Measurements from ENCODE around the gene TSC22D4.

TSC22D4 gene

DNA sequence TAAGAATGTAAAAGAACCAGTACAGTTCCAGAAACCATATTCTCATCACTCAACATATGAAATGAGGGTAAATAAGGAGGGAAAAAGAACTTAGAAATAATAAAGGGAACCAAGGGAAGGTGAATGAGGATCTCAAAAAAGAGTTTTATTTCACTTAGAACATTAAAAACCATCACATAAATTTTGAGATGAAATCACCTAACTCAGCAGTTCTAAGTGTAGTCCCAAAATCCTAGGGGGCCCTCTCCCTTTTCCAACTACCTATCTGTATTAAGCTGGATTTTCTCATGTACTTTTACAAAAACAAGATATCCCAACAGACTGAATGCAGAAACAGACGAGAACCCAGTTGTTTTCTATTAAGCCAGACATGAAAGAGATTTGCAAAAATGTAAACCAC lies 53.7 kb downstream of the TSC22D4 start:
- Histone ChIP-seq H3K4me2 (ENCODE audit: low read length) (no peak overlapping the region), H2BK120ac (ENCODE audit: insufficient read depth, low read length, poor library complexity) (no peak overlapping the region), H3K79me1 (ENCODE audit: low read length) (peaks cover 19% of the 10 kb centered on the region), H3K27ac (ENCODE audit: low read depth, low read length) (no peak overlapping the region), H3K9ac (ENCODE audit: low read length) (no peak overlapping the region), H3K4me3 (ENCODE audit: low read depth, low read length) (no peak overlapping the region), H4K8ac (ENCODE audit: low read depth, low read length) (no peak overlapping the region), H3K4ac (ENCODE audit: low read depth, low read length) (no peak overlapping the region), H4K12ac (ENCODE audit: low read depth, low read length) (no peak overlapping the region), H3K27me3 (ENCODE audit: insufficient read depth, low read length) (no peaks in the 10 kb centered on the region), H2AFZ (ENCODE audit: insufficient read depth, low read length, poor library complexity) (no peak overlapping the region), H3K36me3 (ENCODE audit: control insufficient read depth in 1 of 2, insufficient read depth in 2 of 2, low read length in 2 of 2) (no peaks in the 10 kb centered on the region), H3K79me2 (ENCODE audit: control insufficient read depth, insufficient read depth, low read length, poor library complexity) (peaks cover 12% of the 10 kb centered on the region), H2BK5ac (ENCODE audit: low read depth, low read length, poor library complexity) (no peak overlapping the region), H3K18ac (ENCODE audit: low read length) (no peak overlapping the region), H3K9me3 (ENCODE audit: insufficient read depth, low read depth, low read length) (peaks cover 2% of the 10 kb centered on the region), H2BK12ac (ENCODE audit: low read length) (no peak overlapping the region), H2AK5ac (ENCODE audit: low read length) (no peak overlapping the region), H3K23ac (ENCODE audit: low read length) (no peak overlapping the region), H3K14ac (ENCODE audit: low read length) (no peak overlapping the region), H4K91ac (ENCODE audit: low read depth, low read length) (no peak overlapping the region), H3K4me1 (ENCODE audit: control insufficient read depth in 1 of 2, insufficient read depth in 2 of 2, low read length in 2 of 2) (peaks cover 2 to 4% of the 10 kb centered on the region in 2 experiments)
- WGBS (ENCODE audit: extremely low coverage, insufficient coverage, insufficient read length): no CpG with 5 or more reads among the region's 1 CpG
- DNase-seq: no peak

DNA sequence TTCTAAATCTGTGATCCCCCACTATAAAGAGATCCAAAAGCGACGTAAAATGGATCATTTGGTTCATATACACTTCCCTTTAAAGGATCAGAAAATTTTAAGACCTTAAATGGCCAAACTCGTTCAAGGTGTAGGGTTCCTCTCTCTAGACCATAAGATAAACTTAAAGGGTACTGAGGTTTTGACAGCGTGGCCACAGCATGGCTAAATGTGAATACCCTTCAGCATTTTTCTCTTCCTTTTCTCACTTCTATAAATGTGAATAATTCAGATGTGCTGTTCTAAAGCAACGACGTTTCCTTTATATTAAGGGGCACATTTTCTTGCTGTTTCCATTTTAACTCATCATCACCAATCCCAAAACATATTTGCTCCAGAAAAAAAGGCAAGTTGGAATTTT lies 55.7 kb downstream of the TSC22D4 start:
- Histone ChIP-seq H3K14ac (ENCODE audit: low read length) (no peak overlapping the region), H3K79me2 (ENCODE audit: control insufficient read depth, insufficient read depth, low read length, poor library complexity) (peaks cover under 1% of the 10 kb centered on the region), H3K27ac (ENCODE audit: low read depth, low read length) (no peak overlapping the region), H3K4me1 (ENCODE audit: control insufficient read depth in 1 of 2, insufficient read depth in 2 of 2, low read length in 2 of 2) (peaks cover 2 to 6% of the 10 kb centered on the region in 2 experiments), H3K9me3 (ENCODE audit: insufficient read depth, low read depth, low read length) (peaks cover 2% of the 10 kb centered on the region), H3K79me1 (ENCODE audit: low read length) (peaks cover 4% of the 10 kb centered on the region), H3K4ac (ENCODE audit: low read depth, low read length) (no peak overlapping the region), H2AFZ (ENCODE audit: insufficient read depth, low read length, poor library complexity) (no peak overlapping the region), H4K12ac (ENCODE audit: low read depth, low read length) (no peak overlapping the region), H2BK120ac (ENCODE audit: insufficient read depth, low read length, poor library complexity) (no peak overlapping the region), H3K4me3 (ENCODE audit: low read depth, low read length) (no peak overlapping the region), H3K9ac (ENCODE audit: low read length) (no peak overlapping the region), H2BK12ac (ENCODE audit: low read length) (no peak overlapping the region), H3K23ac (ENCODE audit: low read length) (no peak overlapping the region), H3K4me2 (ENCODE audit: low read length) (no peak overlapping the region), H4K8ac (ENCODE audit: low read depth, low read length) (no peak overlapping the region), H3K18ac (ENCODE audit: low read length) (no peak overlapping the region), H2BK5ac (ENCODE audit: low read depth, low read length, poor library complexity) (no peak overlapping the region), H3K27me3 (ENCODE audit: insufficient read depth, low read length) (no peaks in the 10 kb centered on the region), H4K91ac (ENCODE audit: low read depth, low read length) (no peak overlapping the region), H2AK5ac (ENCODE audit: low read length) (no peak overlapping the region), H3K36me3 (ENCODE audit: control insufficient read depth in 1 of 2, insufficient read depth in 2 of 2, low read length in 2 of 2) (no peaks in the 10 kb centered on the region)
- DNase-seq: no peak
- no CpG with 5 or more reads among the region's 6 CpGs for WGBS (ENCODE audit: extremely low coverage, insufficient coverage, insufficient read length)

DNA sequence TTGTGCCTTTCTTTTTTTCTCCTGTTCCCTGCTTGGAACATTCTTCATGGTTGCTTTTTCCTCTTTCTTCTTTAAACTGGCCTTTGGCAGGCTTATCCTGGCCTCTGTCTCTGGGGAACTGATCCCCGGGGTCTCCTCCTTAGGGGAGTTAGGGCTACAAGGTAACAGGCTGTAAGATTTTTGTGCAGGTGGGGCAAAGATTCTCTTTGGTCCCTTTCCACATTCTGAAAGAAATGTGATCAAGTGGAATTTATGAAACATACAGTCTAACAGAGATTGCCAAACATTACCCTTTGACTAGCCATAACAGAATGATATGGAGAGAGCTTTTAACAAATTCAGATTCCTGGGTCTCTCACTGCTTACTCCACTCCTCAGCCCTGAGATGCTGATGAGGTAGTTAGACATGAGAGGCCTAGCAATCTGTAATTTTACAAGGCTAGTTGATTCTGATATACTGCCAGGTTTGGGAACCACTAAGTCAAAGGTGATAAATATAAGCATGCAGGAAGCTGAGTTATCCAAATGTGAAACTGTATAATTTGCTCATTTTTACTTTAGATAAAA lies 59.3 kb downstream of the TSC22D4 start:
- no peak overlapping the region for H3K4me3 ChIP-seq (ENCODE audit: low read depth, low read length)
- H3K79me2 ChIP-seq (ENCODE audit: control insufficient read depth, insufficient read depth, low read length, poor library complexity): no peaks in the 10 kb centered on the region
- no CpG with 5 or more reads among the region's 1 CpG for WGBS (ENCODE audit: extremely low coverage, insufficient coverage, insufficient read length)
- no peak overlapping the region for H2BK5ac ChIP-seq (ENCODE audit: low read depth, low read length, poor library complexity)
- no peak overlapping the region for H4K8ac ChIP-seq (ENCODE audit: low read depth, low read length)
- no peak overlapping the region for H3K23ac ChIP-seq (ENCODE audit: low read length)
- no peak overlapping the region for H2BK120ac ChIP-seq (ENCODE audit: insufficient read depth, low read length, poor library complexity)
- DNase-seq: no peak
- H3K27ac ChIP-seq (ENCODE audit: low read depth, low read length): no peak overlapping the region
- H3K79me1 ChIP-seq (ENCODE audit: low read length): no peaks in the 10 kb centered on the region
- H2BK12ac ChIP-seq (ENCODE audit: low read length): no peak overlapping the region
- no peaks in the 10 kb centered on the region for H3K9me3 ChIP-seq (ENCODE audit: insufficient read depth, low read depth, low read length)
- no peak overlapping the region for H4K91ac ChIP-seq (ENCODE audit: low read depth, low read length)
- no peak overlapping the region for H2AFZ ChIP-seq (ENCODE audit: insufficient read depth, low read length, poor library complexity)
- H3K36me3 ChIP-seq (ENCODE audit: control insufficient read depth in 1 of 2, insufficient read depth in 2 of 2, low read length in 2 of 2): no peaks in the 10 kb centered on the region
- H2AK5ac ChIP-seq (ENCODE audit: low read length): no peak overlapping the region
- H3K4me2 ChIP-seq (ENCODE audit: low read length): no peak overlapping the region
- no peaks in the 10 kb centered on the region for H3K27me3 ChIP-seq (ENCODE audit: insufficient read depth, low read length)
- H3K4ac ChIP-seq (ENCODE audit: low read depth, low read length): no peak overlapping the region
- H3K9ac ChIP-seq (ENCODE audit: low read length): no peak overlapping the region
- H4K12ac ChIP-seq (ENCODE audit: low read depth, low read length): no peak overlapping the region
- H3K4me1 ChIP-seq (ENCODE audit: control insufficient read depth in 1 of 2, insufficient read depth in 2 of 2, low read length in 2 of 2): peaks cover 0 to 1% of the 10 kb centered on the region in 2 experiments
- no peak overlapping the region for H3K18ac ChIP-seq (ENCODE audit: low read length)
- no peak overlapping the region for H3K14ac ChIP-seq (ENCODE audit: low read length)

DNA sequence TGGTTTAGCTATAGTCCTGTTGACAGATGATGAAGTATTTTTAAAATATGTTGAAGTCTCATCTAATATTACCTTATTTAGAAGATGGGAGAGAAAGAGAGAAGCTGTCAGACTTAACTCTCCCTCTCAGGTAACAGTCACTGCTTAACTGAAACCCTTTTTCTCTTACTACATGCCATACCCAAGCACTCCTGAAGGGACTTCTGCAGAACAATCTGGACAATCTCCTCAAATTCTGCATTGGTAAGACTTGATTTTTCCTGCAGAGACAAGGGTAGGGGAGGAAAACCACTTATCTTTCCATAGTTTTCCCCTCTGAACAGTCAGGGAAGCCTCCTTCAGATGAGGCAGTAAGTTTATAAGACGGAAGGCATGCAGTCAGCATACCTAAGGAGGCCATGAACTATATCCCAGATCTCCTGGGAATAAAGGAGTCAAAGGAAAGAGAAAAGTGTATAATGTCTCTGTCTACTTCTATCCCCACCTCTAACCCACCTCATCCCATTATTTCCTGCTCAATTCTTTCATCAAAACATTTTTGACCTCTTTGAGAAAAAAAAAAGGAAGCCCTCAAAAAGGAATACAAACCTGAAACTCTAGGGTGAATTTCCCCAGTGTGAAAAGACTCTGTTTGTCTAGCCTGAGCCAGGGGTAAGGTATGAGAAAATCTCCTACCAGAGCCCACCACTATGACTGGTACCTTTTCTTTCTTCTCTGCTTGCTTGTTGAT lies 59.9 kb downstream of the TSC22D4 start:
- Histone ChIP-seq H3K9ac (ENCODE audit: low read length) (no peak overlapping the region), H2BK120ac (ENCODE audit: insufficient read depth, low read length, poor library complexity) (no peak overlapping the region), H3K79me1 (ENCODE audit: low read length) (no peaks in the 10 kb centered on the region), H2AK5ac (ENCODE audit: low read length) (no peak overlapping the region), H3K9me3 (ENCODE audit: insufficient read depth, low read depth, low read length) (no peaks in the 10 kb centered on the region), H4K91ac (ENCODE audit: low read depth, low read length) (no peak overlapping the region), H2AFZ (ENCODE audit: insufficient read depth, low read length, poor library complexity) (no peak overlapping the region), H3K14ac (ENCODE audit: low read length) (no peak overlapping the region), H2BK5ac (ENCODE audit: low read depth, low read length, poor library complexity) (no peak overlapping the region), H3K4ac (ENCODE audit: low read depth, low read length) (no peak overlapping the region), H3K36me3 (ENCODE audit: control insufficient read depth in 1 of 2, insufficient read depth in 2 of 2, low read length in 2 of 2) (no peaks in the 10 kb centered on the region), H3K23ac (ENCODE audit: low read length) (no peak overlapping the region), H3K79me2 (ENCODE audit: control insufficient read depth, insufficient read depth, low read length, poor library complexity) (no peaks in the 10 kb centered on the region), H3K4me2 (ENCODE audit: low read length) (no peak overlapping the region), H3K27me3 (ENCODE audit: insufficient read depth, low read length) (no peaks in the 10 kb centered on the region), H4K8ac (ENCODE audit: low read depth, low read length) (no peak overlapping the region), H3K27ac (ENCODE audit: low read depth, low read length) (no peak overlapping the region), H3K4me3 (ENCODE audit: low read depth, low read length) (no peak overlapping the region), H3K18ac (ENCODE audit: low read length) (no peak overlapping the region), H4K12ac (ENCODE audit: low read depth, low read length) (no peak overlapping the region), H2BK12ac (ENCODE audit: low read length) (no peak overlapping the region), H3K4me1 (ENCODE audit: control insufficient read depth in 1 of 2, insufficient read depth in 2 of 2, low read length in 2 of 2) (peaks cover 0 to 1% of the 10 kb centered on the region in 2 experiments)
- no peak for DNase-seq
- WGBS (ENCODE audit: extremely low coverage, insufficient coverage, insufficient read length): no CpG with 5 or more reads among the region's 1 CpG
